Measurements from ENCODE around the gene CMSS1.

CMSS1 gene

DNA sequence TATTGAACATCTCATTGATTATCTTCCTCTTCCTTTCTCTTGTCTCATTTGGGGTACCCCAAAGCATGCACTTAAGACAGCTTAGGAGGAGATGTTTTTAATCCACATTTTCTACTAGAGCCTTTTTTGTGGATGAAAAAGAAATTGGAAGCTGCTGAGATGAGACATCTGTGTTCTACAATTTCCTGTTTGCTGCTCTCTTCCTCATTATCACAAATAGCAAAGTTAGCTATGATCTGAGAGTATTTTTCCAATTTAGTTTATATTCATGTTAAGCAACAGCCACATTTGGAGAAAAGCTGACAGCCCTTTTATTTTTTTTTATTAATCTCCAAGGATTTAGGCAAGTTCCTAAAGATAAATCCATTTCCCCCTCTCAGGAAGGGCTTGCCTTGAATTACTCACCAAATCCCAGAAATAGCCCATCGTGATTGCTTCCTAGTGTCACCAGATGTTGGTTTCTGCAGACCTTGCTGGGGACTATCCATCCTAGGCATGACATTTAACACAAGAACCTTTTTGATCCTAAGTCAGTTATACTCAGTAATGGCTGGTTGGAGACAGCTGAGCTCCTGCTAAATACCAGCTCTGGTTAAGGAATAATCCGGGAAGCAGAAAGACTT is 367.4 kb downstream of the CMSS1 start:
- intact Hi-C loops (cut with DNase I): no loop called here
- DNase-seq: no peak

GRCh38 chr3:100185847-100186246 is 368.2 kb downstream of the CMSS1 start:
- intact Hi-C loops (cut with DNase I): no loop called here
- DNase-seq: no peak

DNA sequence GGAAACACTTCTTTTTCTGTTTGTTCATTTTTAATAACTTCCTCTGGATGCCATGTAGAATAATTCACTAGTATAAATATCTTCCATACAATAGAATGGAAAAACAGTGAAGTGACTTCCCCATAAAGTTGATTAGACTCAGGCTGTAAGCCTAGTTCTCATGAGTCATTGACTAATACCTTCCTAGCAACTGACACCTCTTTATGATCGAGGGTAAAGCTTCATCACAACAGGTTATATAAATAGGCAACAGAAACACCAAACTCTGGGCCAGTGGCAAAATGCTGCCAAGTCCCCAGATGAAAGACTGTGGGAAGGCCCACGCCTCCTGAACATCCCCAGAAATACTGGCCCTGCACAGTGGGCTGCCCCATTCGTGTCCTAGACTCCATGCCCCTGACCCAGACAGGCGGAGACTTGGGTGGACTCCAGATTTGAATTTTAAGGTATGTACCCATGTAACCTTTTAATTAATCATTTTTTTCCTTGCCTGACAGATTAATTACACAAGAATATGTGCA is 371.8 kb downstream of the CMSS1 start:
- DNase-seq: peak in 1 of 10 donors; percentile 56

DNA sequence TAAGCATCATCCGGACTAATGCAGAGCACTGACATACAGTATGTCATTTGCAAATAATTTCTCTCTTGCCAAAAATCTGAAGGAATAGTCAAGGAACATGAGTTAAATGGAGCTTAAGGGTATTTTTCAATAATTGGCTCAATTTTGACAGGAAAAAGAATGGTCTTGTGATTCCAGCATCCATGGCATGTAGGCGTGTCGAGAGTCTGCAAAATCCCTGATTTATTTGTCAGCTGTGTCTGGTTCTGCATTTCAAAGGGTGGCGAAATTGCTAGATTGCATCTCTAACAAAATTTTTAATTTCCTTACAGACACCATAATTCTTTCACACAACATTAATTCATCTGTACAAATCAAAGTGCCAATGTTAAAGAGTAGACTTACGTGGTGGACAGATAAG is 377.7 kb downstream of the CMSS1 start:
- no peak for DNase-seq
- intact Hi-C loops (cut with DNase I): no loop called here

More for the DNA sequence above, 371.8 kb downstream of the CMSS1 start:
- intact Hi-C loops (cut with DNase I): no loop called here

GRCh38 chr3:100197876-100198275 is 380.2 kb downstream of the CMSS1 start:
- no peak for DNase-seq
- intact Hi-C loops (cut with DNase I): no loop called here

- DNase-seq: peak in 1 of 10 donors; percentile 66
- intact Hi-C loops (cut with DNase I): no loop called here
Measured at GRCh38 chr3:100198579-100199269, 381.1 kb downstream of the CMSS1 start.

DNA sequence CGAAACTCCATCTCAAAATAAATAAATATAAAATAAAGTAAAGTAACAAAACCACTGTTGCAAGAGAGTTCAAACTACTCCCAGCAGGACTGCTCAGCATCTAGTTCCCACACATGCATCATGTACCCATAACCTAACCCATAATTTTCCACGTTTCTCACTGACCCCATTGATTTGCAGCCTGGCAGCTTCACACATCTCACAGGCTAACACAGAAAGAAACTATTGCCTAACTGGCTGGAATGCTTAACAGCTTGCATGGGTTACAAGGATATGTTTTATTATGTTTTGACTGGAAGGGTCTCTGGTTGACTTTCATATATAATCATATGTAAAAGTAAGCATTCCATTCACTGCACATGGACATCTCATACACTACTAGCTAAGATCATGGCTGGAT is 387.5 kb downstream of the CMSS1 start:
- intact Hi-C loops (cut with DNase I): no loop called here
- no peak for DNase-seq

- peak in 2 of 10 donors; percentile 11 to 26 for DNase-seq
- intact Hi-C loops (cut with DNase I): no loop called here
Measured at GRCh38 chr3:100206687-100207086, 389.0 kb downstream of the CMSS1 start.

DNA sequence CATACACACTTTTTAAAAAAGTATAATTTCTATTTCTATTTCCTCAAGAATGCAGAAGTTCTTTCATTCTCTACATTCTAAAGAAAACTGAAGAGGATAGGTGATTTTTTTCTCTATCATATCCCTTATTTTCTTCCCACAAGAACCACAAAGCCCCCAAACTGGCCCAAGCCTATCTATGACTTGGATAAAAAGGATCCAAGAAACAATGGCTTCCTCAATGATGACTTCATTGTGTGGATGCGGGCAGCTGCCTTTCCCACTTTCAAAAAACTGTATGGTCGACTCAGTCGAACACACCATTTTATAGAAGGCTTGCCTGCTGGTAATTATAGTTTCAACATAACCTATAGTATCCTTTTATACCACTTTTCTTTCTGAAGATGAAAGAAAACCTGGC is 390.2 kb downstream of the CMSS1 start:
- intact Hi-C loops (cut with DNase I): no loop called here
- no peak for DNase-seq

DNA sequence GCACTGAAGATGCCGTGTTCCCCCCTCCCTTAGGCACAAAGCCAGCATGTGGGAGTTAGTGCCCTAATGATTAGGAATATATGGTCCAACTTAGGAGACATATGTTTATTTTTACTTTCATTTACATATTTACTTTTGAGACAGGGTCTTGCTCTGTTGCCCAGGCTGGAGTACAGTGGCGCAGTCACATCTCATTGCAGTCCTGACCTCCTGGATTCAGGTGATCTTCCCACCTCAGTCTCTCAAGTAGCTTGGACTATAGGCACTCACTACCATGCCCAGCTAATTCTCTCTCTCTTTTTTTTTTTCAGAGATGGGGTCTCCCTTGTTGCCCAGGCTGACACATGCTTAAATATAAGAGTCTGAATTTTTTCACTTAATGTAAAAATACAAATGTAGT is 391.5 kb downstream of the CMSS1 start:
- no peak for DNase-seq
- intact Hi-C loops (cut with DNase I): no loop called here

DNA sequence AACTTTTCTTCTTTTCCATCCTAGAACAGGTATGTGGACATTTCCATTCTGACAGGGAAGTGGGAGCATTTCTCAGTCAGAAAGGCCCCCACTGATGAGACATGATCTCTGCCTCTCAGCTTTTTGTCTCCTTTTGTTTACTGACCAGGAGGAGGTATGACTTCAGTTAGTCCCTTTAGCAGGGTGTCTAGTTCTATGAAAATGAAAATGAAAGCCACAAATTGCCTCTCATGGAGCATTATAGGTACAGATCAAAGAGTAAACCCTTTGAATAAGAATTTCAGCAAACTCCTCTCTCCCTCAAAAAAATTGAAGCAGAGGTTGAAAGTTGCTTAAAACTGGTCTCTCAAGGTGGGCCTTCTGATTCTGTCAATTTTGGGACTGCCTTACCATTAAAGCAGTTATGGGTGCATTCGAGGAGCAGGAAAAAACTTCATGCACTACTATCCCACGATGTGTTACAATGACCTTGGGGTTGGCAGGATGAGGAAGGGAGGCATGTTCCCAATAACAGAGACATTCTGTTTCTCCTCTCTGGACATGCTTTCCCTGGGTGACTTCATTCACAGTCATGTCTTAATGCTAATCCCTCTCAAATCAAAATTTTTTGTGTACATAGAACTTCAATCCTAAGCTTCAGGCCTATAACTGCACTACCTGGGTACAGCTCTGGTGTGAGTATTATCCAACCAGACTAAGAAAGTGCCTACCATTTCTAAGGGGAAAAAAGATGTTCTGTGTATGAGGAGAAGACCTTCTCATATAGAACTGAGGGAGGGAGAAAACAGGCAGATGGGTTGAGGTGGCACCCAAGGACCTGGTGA is 392.5 kb downstream of the CMSS1 start:
- DNase-seq: no peak
- intact Hi-C loops (cut with DNase I): no loop called here

DNA sequence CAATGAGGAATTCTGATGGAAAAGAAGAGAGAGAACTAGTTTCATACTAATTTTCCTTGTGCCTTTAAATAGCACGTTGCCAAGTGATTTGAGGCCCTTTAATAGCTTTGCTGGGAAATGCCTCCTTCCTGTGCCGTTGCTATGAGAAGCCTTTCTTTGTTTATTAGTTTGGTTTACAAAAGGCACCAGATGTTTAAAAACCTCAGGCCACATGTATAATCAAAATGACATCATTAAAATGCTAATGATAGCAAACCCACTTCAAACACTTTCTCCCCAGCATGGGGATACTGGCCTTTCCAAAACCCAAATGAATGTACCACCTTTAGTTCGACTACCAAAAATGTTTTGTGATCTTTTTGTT is 393.1 kb downstream of the CMSS1 start:
- no peak for DNase-seq

GRCh38 chr3:100213891-100214573 is 396.4 kb downstream of the CMSS1 start:
- no peak for DNase-seq
- intact Hi-C loops (cut with DNase I): no loop called here

More for the DNA sequence above, 393.1 kb downstream of the CMSS1 start:
- intact Hi-C loops (cut with DNase I): no loop called here

GRCh38 chr3:100214574-100214964 is 396.9 kb downstream of the CMSS1 start:
- intact Hi-C loops (cut with DNase I): no loop called here
- DNase-seq: no peak

DNA sequence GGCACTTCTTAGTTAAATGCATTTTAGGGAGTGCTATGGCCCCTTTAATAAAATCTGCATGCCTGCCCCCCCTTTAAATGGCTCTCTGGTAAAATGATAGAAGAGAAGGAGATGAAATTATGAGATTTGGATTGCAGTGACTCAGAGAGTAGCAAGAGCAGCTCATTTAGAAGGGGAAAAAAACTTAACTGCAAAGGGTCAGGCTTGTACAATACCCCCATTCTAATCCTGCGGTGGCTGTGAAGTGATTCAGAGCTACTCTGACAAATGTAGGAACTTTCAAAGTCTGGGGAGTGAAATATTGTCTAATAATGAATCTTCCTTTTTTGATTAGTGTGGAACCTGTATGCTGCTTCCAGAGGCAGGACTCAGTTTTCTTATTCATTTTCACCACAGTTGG is 399.1 kb downstream of the CMSS1 start:
- DNase-seq: no peak
- intact Hi-C loops (cut with DNase I): no loop called here

- intact Hi-C loops (cut with DNase I): no loop called here
- DNase-seq: no peak
Measured at GRCh38 chr3:100221159-100221558, 403.5 kb downstream of the CMSS1 start.

GRCh38 chr3:100225193-100225592 is 407.5 kb downstream of the CMSS1 start:
- no peak for DNase-seq
- intact Hi-C loops (cut with DNase I): no loop called here

GRCh38 chr3:100225883-100226282 is 408.2 kb downstream of the CMSS1 start:
- intact Hi-C loops (cut with DNase I): no loop called here
- no peak for DNase-seq

DNA sequence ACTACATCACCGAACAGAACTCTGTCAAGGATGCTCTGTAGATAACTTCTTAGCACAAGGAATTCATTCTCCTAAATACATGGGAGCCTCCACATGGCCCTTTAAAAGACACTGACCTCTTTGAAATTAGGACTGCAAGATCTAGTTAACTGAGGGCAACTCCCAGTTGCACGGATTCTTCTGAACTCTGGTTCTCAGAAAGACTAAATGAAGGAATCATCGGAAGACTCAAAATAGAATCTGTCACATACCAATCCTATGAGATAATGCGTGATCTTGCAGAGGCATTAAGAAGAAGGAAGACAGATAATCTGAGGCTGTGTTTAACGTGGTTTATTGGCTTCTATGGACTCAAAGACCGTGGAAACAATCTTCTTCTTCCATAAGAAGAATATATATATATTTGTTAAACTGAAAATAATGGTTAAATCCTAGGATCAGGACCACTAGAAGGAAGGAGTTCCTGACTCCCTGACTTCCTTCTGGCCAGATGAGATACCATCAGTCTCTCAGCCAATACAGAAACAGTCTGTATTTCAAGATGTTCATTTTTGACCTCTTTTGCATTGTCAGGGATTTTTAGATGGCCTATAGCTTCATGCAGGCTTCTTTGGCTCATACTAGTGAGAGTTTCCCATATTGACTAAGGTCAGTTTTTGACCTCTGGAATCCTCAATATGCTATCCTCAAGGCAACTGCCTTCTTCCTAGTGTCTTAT is 409.2 kb downstream of the CMSS1 start:
- no peak for DNase-seq
- intact Hi-C loops (cut with DNase I): no loop called here

DNA sequence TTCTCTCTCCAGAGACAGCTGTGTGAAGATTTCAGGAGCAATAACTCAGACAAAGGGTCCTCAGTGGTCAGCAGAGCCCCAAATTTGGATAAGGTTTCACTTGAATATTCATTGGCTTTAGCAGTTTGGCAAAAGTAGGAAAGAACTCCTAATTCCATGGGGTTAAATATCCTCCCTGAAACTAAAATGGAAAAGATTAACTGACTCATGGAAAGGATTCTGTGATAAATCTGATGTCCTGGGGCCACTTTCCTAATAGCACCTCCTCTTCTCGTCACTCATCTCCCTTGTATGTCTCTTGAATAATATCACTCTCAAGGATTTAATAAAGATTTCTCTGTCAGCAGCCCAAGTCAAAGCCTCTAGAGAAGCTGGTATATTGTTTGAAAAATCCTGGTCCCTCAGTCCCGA is 409.9 kb downstream of the CMSS1 start:
- intact Hi-C loops (cut with DNase I): no loop called here
- no peak for DNase-seq

All from posterior cingulate gyrus (tissue), 11 donors.